CD4-positive, alpha-beta T cell (primary cell): ENCODE measurements around the gene ADAMTS5. TPM values are rescaled to one million over a fixed set of nuclear protein-coding genes. Genes with fewer than 3 reads are reported as not detected.

Source experiments
- ATAC-seq: fragments of 200-7000 bp; cut with Tn5 transposase; one replicate; pipeline ENCODE4 v1.10.0; 2022; ENCODE audit warnings: mild to moderate bottlenecking; ENCODE audit not compliant: poor library complexity
- CTCF ChIA-PET: fragments of 350-600 bp; sonication (Branson Sonifier 250); formaldehyde crosslinking; loops from one replicate; lab custom pipeline; 2021; ENCODE audit warnings: antibody characterized with exemption, inconsistent platforms; lab: Charles Lee
- POLR2A ChIA-PET: fragments of 350-600 bp; sonication (Branson Sonifier 250); formaldehyde crosslinking; loops from one replicate; lab custom pipeline; 2021; ENCODE audit warnings: antibody characterized with exemption, inconsistent platforms; lab: Charles Lee
- DNase-seq, 14 experiments: peaks; one replicate each; pipeline ENCODE4 v3.0.0-alpha.2; 2013 to 2020; ENCODE audit warnings: mixed read lengths in 2 of 14
- H3K27ac ChIP-seq, 2 donors: one replicate each; pipeline versions ENCODE4 v1.5.1 to v1.7.0; 2013; ENCODE audit warnings: low read length in 2 of 2, low read depth in 1 of 2, mild to moderate bottlenecking in 1 of 2
- H3K27me3 ChIP-seq, 2 experiments: 1 replicate in 1 of 2; 2 replicates in 1 of 2; pipeline versions ENCODE4 v1.6.1 to v1.7.0; 2013; ENCODE audit warnings: low read length in 2 of 2, control low read depth in 1 of 2, mild to moderate bottlenecking in 1 of 2, moderate library complexity in 1 of 2; ENCODE audit not compliant: insufficient read depth in 2 of 2, control insufficient read depth in 1 of 2
- H3K36me3 ChIP-seq: one replicate; pipeline ENCODE4 v1.6.1; 2013; ENCODE audit warnings: low read length, control low read depth; ENCODE audit not compliant: insufficient read depth
- H3K4me1 ChIP-seq: one replicate; pipeline ENCODE4 v1.6.1; 2013; ENCODE audit warnings: low read length, control low read depth; ENCODE audit not compliant: insufficient read depth
- H3K4me3 ChIP-seq: one replicate; pipeline ENCODE4 v1.5.1; 2013; ENCODE audit warnings: mild to moderate bottlenecking, low read length, moderate library complexity
- H3K9me3 ChIP-seq, 2 experiments: 1 replicate in 1 of 2; 2 replicates in 1 of 2; pipeline versions ENCODE4 v1.6.1 to v1.7.0; 2013; ENCODE audit warnings: low read length in 2 of 2, mild to moderate bottlenecking in 2 of 2, control low read depth in 1 of 2, moderate library complexity in 1 of 2; ENCODE audit not compliant: control insufficient read depth in 1 of 2, insufficient read depth in 1 of 2
- H3K27ac Mint-ChIP-seq: one replicate; pipeline ENCODE4 v1.8.0; 2020; ENCODE audit warnings: mixed read lengths
- H3K27me3 Mint-ChIP-seq: one replicate; pipeline ENCODE4 v1.8.0; 2021; ENCODE audit warnings: mixed read lengths
- H3K36me3 Mint-ChIP-seq: one replicate; pipeline ENCODE4 v1.8.0; 2021; ENCODE audit warnings: low read depth, mixed read lengths
- H3K4me1 Mint-ChIP-seq: one replicate; pipeline ENCODE4 v1.8.0; 2021; ENCODE audit warnings: low read depth, mixed read lengths
- H3K4me3 Mint-ChIP-seq: one replicate; pipeline ENCODE4 v1.8.0; 2020; ENCODE audit warnings: mild to moderate bottlenecking, mixed read lengths
- H3K9me3 Mint-ChIP-seq: one replicate; pipeline ENCODE4 v1.8.0; 2020; ENCODE audit warnings: mixed read lengths
- CTCF ChIP-seq: fragments of 200-600 bp; IDR thresholded peaks from one replicate; pipeline ENCODE4 v1.8.0; 2022; ENCODE audit warnings: antibody characterized with exemption, mild to moderate bottlenecking
- intact Hi-C, 2 experiments: fragments of 100-400 bp; cut with DNase I in 1 of 2; cut with micrococcal nuclease in 1 of 2; formaldehyde crosslinking; loops; one replicate each; pipeline versions ENCODE4 v1.15.1 to v1.9.0; 2023 to 2025; cut with DNase I, micrococcal nuclease
- total RNA-seq, 174 experiments: library from RNA in 2 of 174; stranded (reverse) in 2 of 174; gene quantifications; one replicate each; pipeline ENCODE4 v1.2.3 and lab custom pipeline; 2021 to 2026

The ADAMTS5 gene
- total RNA-seq, 2 experiments from 2014 or later = not detected

DNA sequence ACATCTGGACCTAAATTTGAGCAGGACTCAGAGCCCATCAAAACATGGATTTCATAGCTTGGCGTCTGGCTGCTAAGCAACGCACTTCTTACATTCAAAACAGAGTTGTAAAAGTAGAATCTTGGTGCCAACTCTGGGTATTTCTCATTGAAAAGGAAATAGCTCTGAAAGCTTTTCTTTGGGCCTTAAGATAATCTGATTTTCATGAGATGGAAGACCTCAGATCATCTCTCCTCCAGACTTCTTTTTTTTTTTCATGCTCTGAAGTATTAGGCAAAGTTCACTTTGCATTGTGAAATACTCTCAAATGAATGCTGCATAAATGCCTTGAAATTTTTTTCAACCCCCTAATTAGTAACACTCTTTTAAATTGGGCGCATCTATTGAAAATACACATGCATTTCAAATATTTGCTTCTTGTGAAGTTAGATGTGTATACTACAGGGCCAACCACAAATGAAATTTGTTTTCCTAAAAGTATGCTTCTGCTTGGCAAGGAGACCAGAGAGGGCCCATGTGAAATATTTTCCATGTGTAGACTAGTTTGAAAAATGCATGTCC, 4.2 kb downstream of the ADAMTS5 start:
- peaks cover 40% of the 10 kb centered on the region for H3K27me3 Mint-ChIP-seq
- Histone ChIP-seq H3K9me3 (peaks cover 0 to 23% of the 10 kb centered on the region in 2 experiments), H3K27ac (no peak overlapping the region), H3K36me3 (no peaks in the 10 kb centered on the region), H3K27me3 (peaks cover 18 to 26% of the 10 kb centered on the region in 2 experiments), H3K4me3 (no peak overlapping the region), H3K4me1 (no peaks in the 10 kb centered on the region)
- H3K27ac Mint-ChIP-seq = no peak overlapping the region
- no peak for TF ChIP-seq CTCF
- DNase-seq (no peak), ATAC-seq (no peak)
- no peaks in the 10 kb centered on the region for H3K9me3 Mint-ChIP-seq
- no peak overlapping the region for H3K4me3 Mint-ChIP-seq
- H3K4me1 Mint-ChIP-seq = no peaks in the 10 kb centered on the region
- ChIA-PET CTCF (no interaction called here), POLR2A (no interaction called here)
- intact Hi-C loops = no loop called here
- H3K36me3 Mint-ChIP-seq = no peaks in the 10 kb centered on the region

- no peak for DNase-seq
- Histone ChIP-seq H3K4me3 (no peak overlapping the region), H3K9me3 (peaks cover 0 to 14% of the 10 kb centered on the region in 2 experiments), H3K27ac (no peak overlapping the region), H3K36me3 (no peaks in the 10 kb centered on the region), H3K4me1 (no peaks in the 10 kb centered on the region), H3K27me3 (peaks cover 13 to 18% of the 10 kb centered on the region in 2 experiments)
- no peak for ATAC-seq
- POLR2A ChIA-PET = no interaction called here
- H3K4me3 Mint-ChIP-seq = no peak overlapping the region
- intact Hi-C loops = no loop called here
- TF ChIP-seq CTCF = no peak
- no peaks in the 10 kb centered on the region for H3K36me3 Mint-ChIP-seq
- CTCF ChIA-PET = no interaction called here
- H3K27ac Mint-ChIP-seq = no peak overlapping the region
- H3K27me3 Mint-ChIP-seq = peaks cover 30% of the 10 kb centered on the region
- no peaks in the 10 kb centered on the region for H3K9me3 Mint-ChIP-seq
- H3K4me1 Mint-ChIP-seq = no peaks in the 10 kb centered on the region
Measured at GRCh38 chr21:26961698-26962097, 5.2 kb downstream of the ADAMTS5 start.

GRCh38 chr21:26958788-26959187, 8.1 kb downstream of the ADAMTS5 start:
- no peak overlapping the region for H3K27ac Mint-ChIP-seq
- ChIA-PET CTCF (no interaction called here), POLR2A (no interaction called here)
- no peak overlapping the region for H3K4me3 ChIP-seq
- ATAC-seq (no peak), DNase-seq (no peak)
- H3K9me3 Mint-ChIP-seq = no peaks in the 10 kb centered on the region
- intact Hi-C loops = no loop called here
- H3K4me1 Mint-ChIP-seq = no peaks in the 10 kb centered on the region
- H3K27me3 ChIP-seq = no peaks in the 10 kb centered on the region
- H3K36me3 Mint-ChIP-seq = no peaks in the 10 kb centered on the region
- no peaks in the 10 kb centered on the region for H3K36me3 ChIP-seq
- H3K4me1 ChIP-seq = no peaks in the 10 kb centered on the region
- H3K27me3 Mint-ChIP-seq = peaks cover 14% of the 10 kb centered on the region
- H3K9me3 ChIP-seq = no peaks in the 10 kb centered on the region
- H3K4me3 Mint-ChIP-seq = no peak overlapping the region
- H3K27ac ChIP-seq = no peak overlapping the region
- TF ChIP-seq CTCF = no peak
